Esophagus (tissue), 2 donors: ENCODE results near the gene INPP4B. TPM values are rescaled to one million over a fixed set of nuclear protein-coding genes. Genes with fewer than 3 reads are reported as not detected.

Source experiments
- H3K27ac ChIP-seq, 2 donors: one replicate each; pipeline ENCODE4 v1.5.1; 2013; ENCODE audit warnings: low read depth in 2 of 2, mild to moderate bottlenecking in 2 of 2, inconsistent platforms in 1 of 2, low read length in 1 of 2, moderate library complexity in 1 of 2
- H3K27me3 ChIP-seq, 2 donors: one replicate each; pipeline ENCODE4 v1.6.1; 2013; ENCODE audit warnings: low read length in 2 of 2, control low read depth in 1 of 2, mild to moderate bottlenecking in 1 of 2; ENCODE audit not compliant: insufficient read depth in 2 of 2, control insufficient read depth in 1 of 2
- H3K36me3 ChIP-seq, 2 donors: one replicate each; pipeline ENCODE4 v1.6.1; 2013; ENCODE audit warnings: low read length in 1 of 2; ENCODE audit not compliant: control insufficient read depth in 2 of 2, insufficient read depth in 2 of 2
- H3K4me1 ChIP-seq, 2 donors: one replicate each; pipeline ENCODE4 v1.6.1; 2013; ENCODE audit warnings: low read length in 1 of 2; ENCODE audit not compliant: control insufficient read depth in 2 of 2, insufficient read depth in 2 of 2
- H3K4me3 ChIP-seq, 2 donors: one replicate each; pipeline ENCODE4 v1.5.1; 2013; ENCODE audit warnings: low read length in 2 of 2, mild to moderate bottlenecking in 2 of 2, low read depth in 1 of 2, moderate library complexity in 1 of 2
- H3K9me3 ChIP-seq, 2 donors: one replicate each; pipeline ENCODE4 v1.6.1; 2013; ENCODE audit warnings: mild to moderate bottlenecking in 2 of 2, low read depth in 1 of 2, low read length in 1 of 2, moderate library complexity in 1 of 2; ENCODE audit not compliant: control insufficient read depth in 2 of 2, insufficient read depth in 1 of 2
- WGBS, 2 donors: extraction: QIAGEN DNeasy Blood & Tissue Kit; methylation state at CpG; one replicate each; pipeline ENCODE4 v1.1.7; 2013; 5-methylcytosine and 5-hydroxymethylcytosine counted together
- polyA plus RNA-seq, 2 donors: library from polyadenylated mRNA; stranded (reverse); fragments of 200-250 nt; gene quantifications; one replicate each; pipeline ENCODE4 v1.2.3, GENCODE V29; 2013
- donor health status: healthy with polysubstance abuse.
- donor health status: Bipolar disorder and iron deficiency.

The INPP4B gene
- polyA plus RNA-seq, 2 donors: 2.5 to 4.4 TPM

GRCh38 chr4:142314686-142315085 is 531.4 kb downstream of the INPP4B start:
- WGBS, 2 donors: 55 to 63% methylated on average over 7 of the region's 7 CpGs
- no peaks in the 10 kb centered on the region for H3K9me3 ChIP-seq
- no peaks in the 10 kb centered on the region for H3K36me3 ChIP-seq
- H3K27me3 ChIP-seq: no peaks in the 10 kb centered on the region
- peaks cover 0 to 2% of the 10 kb centered on the region in 2 donors for H3K4me1 ChIP-seq
- H3K4me3 ChIP-seq: no peak overlapping the region
- no peak overlapping the region for H3K27ac ChIP-seq

- WGBS, 2 donors: 40 to 51% methylated on average over 1 of the region's 1 CpG
- Histone ChIP-seq H3K36me3 (no peaks in the 10 kb centered on the region), H3K27ac (no peak overlapping the region), H3K9me3 (no peaks in the 10 kb centered on the region), H3K4me1 (peaks cover 0 to 2% of the 10 kb centered on the region in 2 donors), H3K27me3 (no peaks in the 10 kb centered on the region), H3K4me3 (no peak overlapping the region)
These were observed 531.9 kb downstream of the INPP4B start for GRCh38 chr4:142314247-142314646.

- peaks cover 0 to 2% of the 10 kb centered on the region in 2 donors for H3K4me1 ChIP-seq
- no peak overlapping the region for H3K4me3 ChIP-seq
- no peaks in the 10 kb centered on the region for H3K36me3 ChIP-seq
- no peaks in the 10 kb centered on the region for H3K27me3 ChIP-seq
- 56 to 70% methylated on average over 3 of the region's 3 CpGs for WGBS, 2 donors
- H3K9me3 ChIP-seq: no peaks in the 10 kb centered on the region
- no peak overlapping the region for H3K27ac ChIP-seq
These were observed 533.7 kb downstream of the INPP4B start for GRCh38 chr4:142312391-142312790.

- no peak overlapping the region for H3K4me3 ChIP-seq
- no peaks in the 10 kb centered on the region for H3K9me3 ChIP-seq
- 31 to 47% methylated on average over 6 of the region's 6 CpGs for WGBS, 2 donors
- no peaks in the 10 kb centered on the region for H3K36me3 ChIP-seq
- H3K4me1 ChIP-seq: peaks cover 0 to 2% of the 10 kb centered on the region in 2 donors
- H3K27me3 ChIP-seq: no peaks in the 10 kb centered on the region
- H3K27ac ChIP-seq: no peak overlapping the region
These were observed 534.2 kb downstream of the INPP4B start for GRCh38 chr4:142311916-142312315.

- Histone ChIP-seq H3K27ac (no peak overlapping the region), H3K27me3 (no peaks in the 10 kb centered on the region), H3K4me1 (peaks cover 0 to 2% of the 10 kb centered on the region in 2 donors), H3K4me3 (no peak overlapping the region), H3K36me3 (no peaks in the 10 kb centered on the region), H3K9me3 (no peaks in the 10 kb centered on the region)
- WGBS, 2 donors: 94 to 100% methylated on average over 1 of the region's 1 CpG
These were observed 536.3 kb downstream of the INPP4B start for GRCh38 chr4:142309772-142310171.

- H3K4me1 ChIP-seq: peaks cover 0 to 2% of the 10 kb centered on the region in 2 donors
- no peak overlapping the region for H3K4me3 ChIP-seq
- no peak overlapping the region for H3K27ac ChIP-seq
- 66 to 69% methylated on average over 2 of the region's 2 CpGs for WGBS, 2 donors
- H3K36me3 ChIP-seq: no peaks in the 10 kb centered on the region
- no peaks in the 10 kb centered on the region for H3K9me3 ChIP-seq
- no peaks in the 10 kb centered on the region for H3K27me3 ChIP-seq
These were observed 538.2 kb downstream of the INPP4B start for GRCh38 chr4:142307857-142308256.

DNA sequence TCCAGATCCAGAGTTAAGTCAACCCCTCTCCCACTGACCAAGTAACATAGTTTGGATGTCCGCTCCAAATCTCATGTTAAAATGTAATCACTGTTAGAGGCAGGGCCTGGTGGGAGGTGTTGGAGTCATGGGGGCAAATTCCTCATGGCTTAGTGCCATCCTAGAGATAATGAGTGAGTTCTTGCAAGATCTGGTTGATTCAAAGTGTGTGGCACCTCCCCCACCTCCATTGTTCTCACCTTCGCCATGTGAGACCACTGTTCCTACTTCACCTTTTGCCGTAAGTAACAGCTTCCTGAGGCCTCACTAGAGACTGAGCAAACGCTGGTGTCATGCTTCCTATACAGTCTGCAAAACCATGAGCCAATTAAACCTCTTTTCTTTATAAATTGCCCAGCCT is 548.8 kb downstream of the INPP4B start:
- Histone ChIP-seq H3K9me3 (no peaks in the 10 kb centered on the region), H3K4me3 (no peak overlapping the region), H3K4me1 (no peaks in the 10 kb centered on the region), H3K27ac (no peak overlapping the region), H3K36me3 (no peaks in the 10 kb centered on the region), H3K27me3 (no peaks in the 10 kb centered on the region)
- WGBS, 2 donors: 91 to 92% methylated on average over 4 of the region's 4 CpGs

DNA sequence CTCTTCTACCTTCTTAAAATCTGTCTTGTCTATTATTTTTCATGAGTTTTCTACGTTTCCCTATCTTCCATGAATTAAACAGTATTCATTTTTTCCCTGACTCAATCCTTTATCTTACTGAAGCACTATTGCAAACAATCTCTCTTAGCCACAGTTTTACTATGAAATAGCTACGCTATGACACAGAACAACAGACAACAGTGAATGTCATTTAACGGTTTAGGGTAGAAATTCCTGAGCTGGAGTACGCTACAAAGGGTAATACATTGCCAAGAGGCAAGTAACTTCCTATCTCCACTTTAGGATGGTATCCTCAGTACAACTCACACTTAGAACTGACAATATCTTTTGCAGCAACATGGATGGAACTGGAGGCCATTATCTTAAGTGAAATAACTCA is 552.6 kb downstream of the INPP4B start:
- WGBS, 2 donors: 94% methylated on average over 4 of the region's 4 CpGs
- H3K27ac ChIP-seq: no peak overlapping the region
- H3K27me3 ChIP-seq: no peaks in the 10 kb centered on the region
- H3K36me3 ChIP-seq: no peaks in the 10 kb centered on the region
- no peaks in the 10 kb centered on the region for H3K9me3 ChIP-seq
- H3K4me1 ChIP-seq: no peaks in the 10 kb centered on the region
- no peak overlapping the region for H3K4me3 ChIP-seq

GRCh38 chr4:142292231-142292630 is 553.9 kb downstream of the INPP4B start:
- no peaks in the 10 kb centered on the region for H3K27me3 ChIP-seq
- H3K9me3 ChIP-seq: no peaks in the 10 kb centered on the region
- H3K4me1 ChIP-seq: no peaks in the 10 kb centered on the region
- H3K27ac ChIP-seq: no peak overlapping the region
- H3K4me3 ChIP-seq: no peak overlapping the region
- H3K36me3 ChIP-seq: no peaks in the 10 kb centered on the region
- WGBS, 2 donors: 57 to 58% methylated on average over 2 of the region's 2 CpGs

- no peaks in the 10 kb centered on the region for H3K4me1 ChIP-seq
- no peak overlapping the region for H3K4me3 ChIP-seq
- no peaks in the 10 kb centered on the region for H3K27me3 ChIP-seq
- H3K36me3 ChIP-seq: no peaks in the 10 kb centered on the region
- H3K9me3 ChIP-seq: no peaks in the 10 kb centered on the region
- no peak overlapping the region for H3K27ac ChIP-seq
- 71 to 73% methylated on average over 5 of the region's 5 CpGs for WGBS, 2 donors
These were observed 554.6 kb downstream of the INPP4B start for GRCh38 chr4:142291299-142292050.
